Measurements from ENCODE around the gene LAMC3.

- no peak for TF ChIP-seq CTCF (IDR thresholded peaks at IDR 0.05)
- no peak for TF ChIP-seq ZFX (IDR thresholded peaks at IDR 0.05; ENCODE audit: borderline replicate concordance)
These were observed 107.5 kb downstream of the LAMC3 start for GRCh38 chr9:131116281-131117120.
